GM19099 (cell line): ENCODE results near the gene KBTBD13.

ENCODE experiments used
- POLR2A ChIP-seq: IDR thresholded peaks from 3 replicates; pipeline ENCODE4 v1.6.1; 2011; ENCODE audit warnings: low read depth; ENCODE audit not compliant: insufficient read length; ENCODE audit errors: extremely low read depth

Gene KBTBD13

DNA sequence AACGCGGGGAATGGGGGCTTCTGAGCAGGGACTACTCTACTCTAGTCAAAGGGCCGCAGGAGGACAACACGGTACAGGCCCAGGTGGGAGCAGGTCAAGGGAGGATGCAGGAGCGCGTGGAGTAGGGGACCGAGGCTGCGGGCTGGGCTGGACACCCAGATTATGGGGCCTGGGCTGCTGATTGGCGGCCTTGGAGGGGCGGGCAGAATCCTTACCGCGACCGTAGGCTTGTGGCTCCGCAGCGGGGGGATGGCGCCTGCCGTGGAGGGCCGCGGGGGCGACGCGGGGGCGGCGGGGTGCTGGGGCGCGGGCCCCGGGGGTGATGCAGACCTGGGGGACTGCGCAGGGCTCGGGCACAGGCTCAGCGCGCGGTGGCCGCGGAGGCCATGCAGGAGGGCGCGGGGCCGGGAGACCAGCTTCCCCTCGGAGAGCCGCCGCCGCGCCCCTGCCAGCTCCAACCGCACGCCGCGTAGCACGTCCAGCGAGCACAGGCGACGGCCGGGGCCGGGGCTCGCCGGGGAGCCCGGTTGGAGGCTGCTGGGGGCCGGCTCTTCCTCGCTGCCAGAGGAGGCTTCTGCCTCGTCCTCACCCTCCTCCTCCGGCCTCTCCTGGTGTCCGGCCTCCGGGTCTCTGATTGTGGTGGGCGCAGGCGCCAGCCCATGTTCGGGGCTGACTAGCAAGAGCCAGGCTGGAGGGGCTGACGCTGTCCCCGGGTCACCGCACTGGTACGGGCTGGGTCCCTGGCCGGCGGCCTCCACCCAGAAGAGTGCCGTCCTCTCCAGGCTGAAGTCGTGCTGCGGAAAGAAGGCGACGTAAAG is 25.6 kb downstream of the KBTBD13 start:
- no peak for TF ChIP-seq POLR2A

- no peak for TF ChIP-seq POLR2A
Measured at GRCh38 chr15:65102912-65103311, 26.4 kb downstream of the KBTBD13 start.

DNA sequence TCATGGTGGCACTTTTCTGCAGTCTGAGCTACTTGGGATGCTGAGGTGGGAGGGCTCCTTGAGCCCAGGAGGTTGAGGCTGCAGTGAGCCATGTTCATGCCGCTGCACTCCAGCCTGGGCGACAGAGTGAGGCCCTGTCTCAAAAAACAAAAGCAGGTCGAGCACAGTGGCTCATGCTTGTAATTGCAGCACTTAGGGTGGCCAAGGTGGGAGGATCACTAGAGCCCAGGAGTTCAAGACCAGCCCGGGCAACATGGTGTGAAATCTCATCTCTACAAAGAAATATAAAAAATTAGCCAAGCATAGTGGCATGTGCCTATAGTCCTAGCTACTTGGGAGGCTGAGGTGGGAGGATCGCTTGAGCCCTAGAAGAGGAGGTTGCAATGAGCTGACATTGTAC is 28.5 kb downstream of the KBTBD13 start:
- TF ChIP-seq POLR2A: no peak

DNA sequence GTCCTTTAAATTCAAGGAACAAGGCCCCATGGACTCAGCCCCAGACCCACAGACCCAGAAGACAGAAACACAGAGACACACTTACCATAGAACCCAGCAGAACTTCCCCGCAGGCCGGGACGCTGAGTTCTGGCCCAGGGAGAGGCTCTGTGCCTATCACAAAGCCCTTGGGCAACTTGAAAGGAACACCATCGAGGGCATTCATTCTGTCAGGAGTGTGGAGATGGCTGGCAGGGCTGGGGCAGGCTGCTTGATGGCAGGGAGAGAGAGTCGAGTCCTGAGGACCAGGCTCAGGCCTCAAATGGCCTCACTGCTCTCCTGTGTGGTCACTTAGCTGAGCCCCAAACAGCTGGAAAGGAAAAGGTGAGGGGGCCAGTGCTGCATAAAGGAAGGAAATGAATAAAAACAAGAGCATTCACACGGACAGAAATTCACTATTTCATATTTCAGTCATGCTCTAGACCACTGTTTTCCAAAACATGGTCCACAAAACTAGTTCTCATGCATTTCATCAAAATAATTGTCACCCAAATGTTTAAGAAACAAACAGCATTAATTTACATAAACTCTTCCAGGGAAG is 29.6 kb downstream of the KBTBD13 start:
- no peak for TF ChIP-seq POLR2A

DNA sequence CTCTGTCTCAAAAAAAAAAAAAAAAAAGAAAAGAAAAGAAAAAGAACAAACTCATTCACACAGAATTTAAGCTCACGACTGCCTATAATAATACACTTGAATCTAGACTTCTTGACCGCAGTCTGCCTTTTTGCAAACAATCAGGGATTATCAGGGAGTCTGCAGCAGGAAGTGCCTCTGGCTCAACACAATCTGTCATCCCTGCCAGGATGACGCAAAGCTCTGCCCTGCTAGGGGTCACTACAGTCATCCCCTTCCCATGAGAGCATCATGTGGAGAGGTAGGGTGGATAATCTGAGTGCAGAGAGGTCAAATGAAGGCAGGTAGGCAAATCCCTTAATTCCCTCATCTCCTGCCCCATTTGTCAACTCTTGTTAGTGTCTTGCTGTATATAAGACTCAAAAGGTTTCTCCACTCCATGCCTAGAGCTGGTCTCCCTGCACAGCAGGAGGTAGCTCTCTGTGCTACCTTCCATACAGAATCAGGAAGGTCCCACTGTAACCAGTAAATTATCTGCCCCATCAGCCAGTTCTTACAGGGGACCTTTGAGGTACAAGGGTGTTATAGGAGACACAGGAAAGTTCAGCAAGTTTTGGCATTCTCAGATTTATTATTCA is 34.2 kb downstream of the KBTBD13 start:
- TF ChIP-seq POLR2A: no peak

- no peak for TF ChIP-seq POLR2A
Measured at GRCh38 chr15:65115086-65115485, 38.5 kb downstream of the KBTBD13 start, which contains the start of gene UBAP1L. Gene UBAP1L (minus strand): TSS chr15:65115200. CDS start chr15:65106215, 8,985 bp downstream.

DNA sequence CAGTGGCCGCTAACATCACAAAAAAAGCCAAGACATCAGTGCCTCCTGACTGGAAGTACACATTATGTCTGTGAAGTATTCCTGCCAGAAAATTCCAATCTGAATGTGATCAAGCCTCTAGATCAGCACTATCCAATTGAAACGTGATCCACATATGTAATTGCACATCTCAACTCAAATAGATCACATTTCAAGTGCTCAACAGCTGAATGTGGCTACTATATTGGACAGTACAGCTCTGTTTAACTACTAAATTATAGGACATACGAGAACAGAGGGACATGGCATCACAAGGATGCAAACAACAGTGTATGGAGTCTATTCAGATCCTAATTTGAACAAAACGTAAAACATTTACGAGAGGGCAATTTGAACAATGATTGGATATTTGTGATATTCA is 39.0 kb downstream of the KBTBD13 start:
- TF ChIP-seq POLR2A: no peak
